Memory B cell (primary cell): ENCODE measurements around the gene NUDT2.
A peak's percentile ranks its signal among the peaks of the same experiment; 100 is the strongest.
"Not testable (repeated sequence)": the region's sequence is repeated elsewhere in the genome, so short reads cannot be mapped to it uniquely, and the experiment has no call there.

ENCODE experiments used
- ATAC-seq: fragments of 150-1000 bp; cut with Tn5 transposase; 2 replicates; pipeline ENCODE4 v1.10.0; 2021; ENCODE audit warnings: low read depth, mild to moderate bottlenecking, moderate library complexity
- DNase-seq, 2 donors: peaks; one replicate each; pipeline ENCODE4 v3.0.0; 2022; ENCODE audit warnings: low spot score in 2 of 2
- H3K27ac Mint-ChIP-seq: one replicate; pipeline ENCODE4 v1.8.0; 2022; ENCODE audit warnings: mild to moderate bottlenecking, moderate library complexity, mixed read lengths
- H3K27me3 Mint-ChIP-seq: one replicate; pipeline ENCODE4 v1.8.0; 2022; ENCODE audit warnings: mixed read lengths
- H3K36me3 Mint-ChIP-seq: one replicate; pipeline ENCODE4 v1.8.0; 2022; ENCODE audit warnings: mild to moderate bottlenecking, mixed read lengths
- H3K4me1 Mint-ChIP-seq: one replicate; pipeline ENCODE4 v1.8.0; 2022; ENCODE audit warnings: mixed read lengths
- H3K4me3 Mint-ChIP-seq: one replicate; pipeline ENCODE4 v1.8.0; 2022; ENCODE audit warnings: mild to moderate bottlenecking, moderate library complexity, mixed read lengths
- H3K9me3 Mint-ChIP-seq: one replicate; pipeline ENCODE4 v1.8.0; 2022; ENCODE audit warnings: mixed read lengths

The NUDT2 gene

GRCh38 chr9:34346873-34347799, 17.8 kb downstream of the NUDT2 start:
- no peak overlapping the region for H3K27ac Mint-ChIP-seq

GRCh38 chr9:34347800-34348158, 18.4 kb downstream of the NUDT2 start:
- ATAC-seq: no peak

More at GRCh38 chr9:34346873-34347799, 17.8 kb downstream of the NUDT2 start:
- H3K27me3 Mint-ChIP-seq: no peaks in the 10 kb centered on the region
- H3K4me3 Mint-ChIP-seq: no peak overlapping the region
- ATAC-seq (no peak), DNase-seq (no peak)
- no peaks in the 10 kb centered on the region for H3K9me3 Mint-ChIP-seq
- H3K36me3 Mint-ChIP-seq: peaks cover 21% of the 10 kb centered on the region
- no peaks in the 10 kb centered on the region for H3K4me1 Mint-ChIP-seq

GRCh38 chr9:34349324-34349723, 20.0 kb downstream of the NUDT2 start:
- H3K27me3 Mint-ChIP-seq: no peaks in the 10 kb centered on the region
- H3K9me3 Mint-ChIP-seq: no peaks in the 10 kb centered on the region
- no peak overlapping the region for H3K27ac Mint-ChIP-seq
- DNase-seq (no peak), ATAC-seq (no peak)
- no peaks in the 10 kb centered on the region for H3K4me1 Mint-ChIP-seq
- peaks cover 12% of the 10 kb centered on the region for H3K36me3 Mint-ChIP-seq
- H3K4me3 Mint-ChIP-seq: no peak overlapping the region

More at GRCh38 chr9:34347800-34348158, 18.4 kb downstream of the NUDT2 start:
- H3K9me3 Mint-ChIP-seq: no peaks in the 10 kb centered on the region
- no peaks in the 10 kb centered on the region for H3K27me3 Mint-ChIP-seq
- no peak overlapping the region for H3K4me3 Mint-ChIP-seq
- no peak overlapping the region for H3K27ac Mint-ChIP-seq
- H3K4me1 Mint-ChIP-seq: no peaks in the 10 kb centered on the region
- DNase-seq: no peak
- peaks cover 19% of the 10 kb centered on the region for H3K36me3 Mint-ChIP-seq

GRCh38 chr9:34352122-34352652, 22.8 kb downstream of the NUDT2 start:
- H3K9me3 Mint-ChIP-seq, H3K27ac Mint-ChIP-seq, H3K27me3 Mint-ChIP-seq, H3K4me3 Mint-ChIP-seq, ATAC-seq, H3K4me1 Mint-ChIP-seq, DNase-seq: not testable (repeated sequence)
- H3K36me3 Mint-ChIP-seq: peaks cover 18% of the 10 kb centered on the region

- not testable (repeated sequence) for DNase-seq, H3K4me1 Mint-ChIP-seq, H3K27me3 Mint-ChIP-seq, H3K27ac Mint-ChIP-seq, H3K4me3 Mint-ChIP-seq, ATAC-seq
- Mint-ChIP-seq H3K9me3 (peaks cover 10% of the 10 kb centered on the region), H3K36me3 (peaks cover 18% of the 10 kb centered on the region)
Observed at GRCh38 chr9:34352957-34353356, 23.6 kb downstream of the NUDT2 start.

- Mint-ChIP-seq H3K9me3 (peaks cover 9% of the 10 kb centered on the region), H3K27ac (no peak overlapping the region), H3K4me1 (no peaks in the 10 kb centered on the region), H3K4me3 (no peak overlapping the region), H3K27me3 (no peaks in the 10 kb centered on the region), H3K36me3 (peaks cover 11% of the 10 kb centered on the region)
- DNase-seq: no peak
- no peak for ATAC-seq
Observed at GRCh38 chr9:34362614-34363214, 33.3 kb downstream of the NUDT2 start.

- no peak for DNase-seq
Observed at GRCh38 chr9:34363619-34364351, 34.4 kb downstream of the NUDT2 start.

GRCh38 chr9:34365282-34365681, 35.9 kb downstream of the NUDT2 start:
- Mint-ChIP-seq H3K27me3 (no peaks in the 10 kb centered on the region), H3K27ac (no peak overlapping the region), H3K36me3 (peaks cover 15% of the 10 kb centered on the region), H3K4me3 (no peak overlapping the region), H3K4me1 (no peaks in the 10 kb centered on the region), H3K9me3 (peaks cover 4% of the 10 kb centered on the region)
- ATAC-seq (no peak), DNase-seq (no peak)

More at GRCh38 chr9:34363619-34364351, 34.4 kb downstream of the NUDT2 start:
- H3K27me3 Mint-ChIP-seq: no peaks in the 10 kb centered on the region
- no peak overlapping the region for H3K27ac Mint-ChIP-seq
- peaks cover 13% of the 10 kb centered on the region for H3K36me3 Mint-ChIP-seq
- H3K4me1 Mint-ChIP-seq: no peaks in the 10 kb centered on the region
- ATAC-seq: no peak
- peaks cover 4% of the 10 kb centered on the region for H3K9me3 Mint-ChIP-seq
- no peak overlapping the region for H3K4me3 Mint-ChIP-seq

GRCh38 chr9:34366365-34366764, 37.0 kb downstream of the NUDT2 start:
- Mint-ChIP-seq H3K4me3 (no peak overlapping the region), H3K36me3 (peaks cover 15% of the 10 kb centered on the region), H3K27ac (no peak overlapping the region), H3K27me3 (no peaks in the 10 kb centered on the region), H3K9me3 (peaks cover 4% of the 10 kb centered on the region), H3K4me1 (no peaks in the 10 kb centered on the region)
- DNase-seq: no peak
- no peak for ATAC-seq

GRCh38 chr9:34367751-34368410, 38.5 kb downstream of the NUDT2 start:
- H3K27ac Mint-ChIP-seq, DNase-seq, H3K4me3 Mint-ChIP-seq, H3K9me3 Mint-ChIP-seq, ATAC-seq, H3K27me3 Mint-ChIP-seq, H3K4me1 Mint-ChIP-seq: not testable (repeated sequence)
- peaks cover 13% of the 10 kb centered on the region for H3K36me3 Mint-ChIP-seq

- not testable (repeated sequence) for H3K9me3 Mint-ChIP-seq, H3K27ac Mint-ChIP-seq, H3K27me3 Mint-ChIP-seq, ATAC-seq, H3K4me3 Mint-ChIP-seq, H3K4me1 Mint-ChIP-seq, DNase-seq
- H3K36me3 Mint-ChIP-seq: peaks cover 13% of the 10 kb centered on the region
Observed at GRCh38 chr9:34368796-34369195, 39.4 kb downstream of the NUDT2 start.

- ATAC-seq (no peak), DNase-seq (no peak)
- peaks cover 4% of the 10 kb centered on the region for H3K9me3 Mint-ChIP-seq
- H3K27ac Mint-ChIP-seq: no peak overlapping the region
- no peaks in the 10 kb centered on the region for H3K4me1 Mint-ChIP-seq
- no peak overlapping the region for H3K4me3 Mint-ChIP-seq
- no peaks in the 10 kb centered on the region for H3K27me3 Mint-ChIP-seq
- peaks cover 13% of the 10 kb centered on the region for H3K36me3 Mint-ChIP-seq
Observed at GRCh38 chr9:34369636-34370035, 40.3 kb downstream of the NUDT2 start.

GRCh38 chr9:34370335-34370969, 41.1 kb downstream of the NUDT2 start:
- no peak for DNase-seq
- Mint-ChIP-seq H3K4me3 (peak overlapping the region; percentile 60), H3K4me1 (no peaks in the 10 kb centered on the region), H3K27me3 (no peaks in the 10 kb centered on the region), H3K9me3 (peaks cover 4% of the 10 kb centered on the region), H3K27ac (no peak overlapping the region), H3K36me3 (peaks cover 13% of the 10 kb centered on the region)
- no peak for ATAC-seq
